NCI-H187 treated with DMSO at 0.1 percent for 48 hours (cell line): ENCODE measurements around the gene NEGR1.

ENCODE experiments used
- DNase-seq: peaks from one replicate; lab custom pipeline; 2025; lab: John Stamatoyannopoulos, UW

Gene NEGR1

GRCh38 chr1:71561729-71562128, 720.6 kb downstream of the NEGR1 start:
- no peak for DNase-seq

- no peak for DNase-seq
These were observed 721.1 kb downstream of the NEGR1 start for GRCh38 chr1:71561206-71561605.

- DNase-seq, result no peak
These were observed 722.5 kb downstream of the NEGR1 start for GRCh38 chr1:71559880-71560279.

- DNase-seq, result no peak
These were observed 725.2 kb downstream of the NEGR1 start for GRCh38 chr1:71557138-71557537.

- no peak for DNase-seq
These were observed 733.9 kb downstream of the NEGR1 start for GRCh38 chr1:71548398-71548890.

GRCh38 chr1:71542155-71542554, 740.2 kb downstream of the NEGR1 start:
- DNase-seq, result no peak

- no peak for DNase-seq
These were observed 748.4 kb downstream of the NEGR1 start for GRCh38 chr1:71533950-71534349.

- no peak for DNase-seq
These were observed 750.0 kb downstream of the NEGR1 start for GRCh38 chr1:71532343-71532742.

GRCh38 chr1:71526824-71527223, 755.5 kb downstream of the NEGR1 start:
- no peak for DNase-seq

GRCh38 chr1:71522721-71523120, 759.6 kb downstream of the NEGR1 start:
- no peak for DNase-seq

GRCh38 chr1:71521655-71522264, 760.6 kb downstream of the NEGR1 start:
- DNase-seq, result peak; percentile 5

GRCh38 chr1:71511505-71511904, 770.8 kb downstream of the NEGR1 start:
- no peak for DNase-seq

GRCh38 chr1:71510725-71511124, 771.6 kb downstream of the NEGR1 start:
- DNase-seq, result no peak

- no peak for DNase-seq
These were observed 773.2 kb downstream of the NEGR1 start for GRCh38 chr1:71509051-71509595.

GRCh38 chr1:71502006-71502405, 780.3 kb downstream of the NEGR1 start:
- DNase-seq, result no peak

GRCh38 chr1:71498542-71498941, 783.8 kb downstream of the NEGR1 start:
- DNase-seq, result no peak

GRCh38 chr1:71494163-71494562, 788.2 kb downstream of the NEGR1 start:
- DNase-seq, result no peak

- no peak for DNase-seq
These were observed 789.9 kb downstream of the NEGR1 start for GRCh38 chr1:71492298-71493041.

- no peak for DNase-seq
These were observed 791.9 kb downstream of the NEGR1 start for GRCh38 chr1:71490432-71490831.

GRCh38 chr1:71488555-71489252, 793.6 kb downstream of the NEGR1 start:
- DNase-seq, result no peak

GRCh38 chr1:71473331-71473730, 809.0 kb downstream of the NEGR1 start:
- DNase-seq, result no peak

- DNase-seq, result no peak
These were observed 817.2 kb downstream of the NEGR1 start for GRCh38 chr1:71465093-71465492.

- no peak for DNase-seq
These were observed 818.3 kb downstream of the NEGR1 start for GRCh38 chr1:71464016-71464415.
